Regular cardiac myocyte (primary cell): Measurements from ENCODE around the gene CCDC126. TPM values are rescaled to one million over a fixed set of nuclear protein-coding genes. Genes with fewer than 3 reads are reported as not detected.

Experiments used
- total RNA-seq: library from RNA; depleted of rRNA; stranded (reverse); fragments of >200 nt; gene quantifications from 2 replicates; pipeline ENCODE4 v1.2.3, GENCODE V29; 2014

Gene CCDC126
- 9.0 and 15.8 TPM in 2 replicates for total RNA-seq

GRCh38 chr7:23597094-23598091, at the start of gene CCDC126:
TSS of gene CCDC126 (plus strand) at chr7:23597382. CDS start at chr7:23611316, 13,934 bp downstream.

GRCh38 chr7:23679898-23680413, 82.8 kb downstream of the CCDC126 start, which contains the start of gene FAM221A:
TSS of gene FAM221A (plus strand) at chr7:23680199. CDS start at chr7:23680219, 20 bp downstream.

Other genes starting within 250 kb of the CCDC126 start
- gene IGF2BP3, start 126.9 kb upstream of the CCDC126 start, total RNA-seq = 20.3 and 36.0 TPM in 2 replicates
- gene TRA2A, start 65.4 kb upstream of the CCDC126 start, total RNA-seq = 14.4 and 44.9 TPM in 2 replicates
- gene FAM221A, start 82.8 kb downstream of the CCDC126 start, total RNA-seq = 1.1 and 1.3 TPM in 2 replicates
- gene STK31, start 112.8 kb downstream of the CCDC126 start, total RNA-seq = under 0.01 TPM in 2 replicates